Left cardiac atrium (tissue), 4 donors: ENCODE measurements around the gene ERP27. TPM values are rescaled to one million over a fixed set of nuclear protein-coding genes. Genes with fewer than 3 reads are reported as not detected.

Source experiments
- ATAC-seq, 2 donors: fragments of 200-7000 bp; cut with Tn5 transposase; one replicate each; pipeline ENCODE4 v1.9.1; 2020; ENCODE audit warnings: mild to moderate bottlenecking in 2 of 2, moderate library complexity in 2 of 2
- DNase-seq: peaks from one replicate; pipeline ENCODE4 v3.0.0-alpha.2; 2020
- intact Hi-C, 2 donors: fragments of 100-400 bp; cut with DNase I; formaldehyde crosslinking; loops; one replicate each; pipeline versions ENCODE4 v1.14.1 to v1.15.1; 2022 to 2023
- long read RNA-seq: library from polyadenylated mRNA; unstranded; transcript quantifications from one replicate; pipeline ENCODE4 v2.0.0, GENCODE V29; 2021
- total RNA-seq, 2 donors: library from RNA; stranded (reverse); fragmentation: NEBNext Ultra II Directional; extraction: Animal tissue kit (Norgen Biotek cat#: 25700); gene quantifications; one replicate each; pipeline ENCODE4 v1.2.1, GENCODE V29; 2021
- donor health status: DM: no; HTN: yes; CAD: no.
- donor health status: DM: no; HTN: yes; CAD: no; lungs with severe emphysema.
- donor health status: DM: yes; HTN: yes; CAD: no.
- donor health status: Dilated cardiomyopathy.

The ERP27 gene
- total RNA-seq, result under 1 TPM; 0.18 to 0.44 TPM
- long read RNA-seq, result 0 reads

- no peak for ATAC-seq
- DNase-seq, result no peak
- intact Hi-C loops, result no loop called here
Measured at GRCh38 chr12:14938301-14938700, at the start of gene ERP27. TSS of gene ERP27 (minus strand) at chr12:14938537. CDS start at chr12:14938508, 29 bp downstream.

- intact Hi-C loops, result no loop called here
- DNase-seq (no peak), ATAC-seq (no peak)
Measured at GRCh38 chr12:14988035-14988434, 49.7 kb upstream of the ERP27 start.

DNA sequence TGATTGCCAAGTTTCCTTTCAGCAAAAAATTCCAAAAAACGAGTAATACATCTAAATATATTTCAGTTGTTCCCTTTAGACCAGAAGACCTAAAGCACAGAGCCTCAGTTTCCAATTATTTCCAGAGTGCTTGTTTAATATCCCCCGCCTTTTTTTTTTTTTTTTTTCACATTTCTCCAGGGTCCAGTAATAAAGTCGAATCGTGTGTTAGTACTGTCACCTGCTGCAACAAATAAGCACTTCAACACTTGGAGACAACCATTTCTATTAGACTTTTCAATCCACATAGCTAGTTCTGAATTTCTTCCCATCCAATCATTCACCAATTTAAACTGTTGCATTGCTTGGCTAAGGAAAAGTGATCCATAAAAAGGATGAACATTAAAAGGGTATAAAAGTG is 48.1 kb upstream of the ERP27 start:
- no peak for DNase-seq
- intact Hi-C loops, result no loop called here
- ATAC-seq, result no peak

- ATAC-seq (no peak), DNase-seq (no peak)
- intact Hi-C loops, result no loop called here
Measured at GRCh38 chr12:14984766-14985285, 46.5 kb upstream of the ERP27 start.

DNA sequence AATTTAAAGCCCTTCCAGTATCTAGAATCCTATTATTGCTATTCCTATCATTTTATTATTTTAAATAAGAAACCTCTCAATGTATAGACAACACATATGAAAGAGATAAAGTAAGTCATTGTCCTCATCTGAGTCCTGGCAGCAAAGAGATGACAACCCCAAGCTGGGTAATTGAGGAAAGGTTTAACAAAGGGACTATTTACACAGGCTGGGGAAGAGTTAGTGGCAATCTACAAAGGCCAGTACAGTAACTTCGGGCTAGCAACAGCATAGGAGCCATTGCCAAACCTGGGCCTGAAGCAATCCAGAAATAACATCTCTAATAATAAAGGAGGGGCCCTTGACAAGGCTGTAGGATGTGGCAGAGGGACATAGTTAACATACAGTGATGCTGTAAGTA is 45.7 kb upstream of the ERP27 start:
- intact Hi-C loops, result no loop called here

GRCh38 chr12:14982991-14983390 is 44.7 kb upstream of the ERP27 start:
- ATAC-seq (no peak), DNase-seq (no peak)
- intact Hi-C loops, result no loop called here

More for the DNA sequence above, 45.7 kb upstream of the ERP27 start:
- no peak for DNase-seq
- no peak for ATAC-seq

- DNase-seq, result no peak
- ATAC-seq, result no peak
- intact Hi-C loops, result no loop called here
Measured at GRCh38 chr12:14982562-14982961, 44.2 kb upstream of the ERP27 start.

- ATAC-seq (peak in 1 of 2 donors; percentile 46), DNase-seq (no peak)
- intact Hi-C loops, result no loop called here
Measured at GRCh38 chr12:14981049-14981448, 42.7 kb upstream of the ERP27 start.

GRCh38 chr12:14979468-14979867 is 41.1 kb upstream of the ERP27 start:
- intact Hi-C loops, result no loop called here
- DNase-seq (no peak), ATAC-seq (no peak)

DNA sequence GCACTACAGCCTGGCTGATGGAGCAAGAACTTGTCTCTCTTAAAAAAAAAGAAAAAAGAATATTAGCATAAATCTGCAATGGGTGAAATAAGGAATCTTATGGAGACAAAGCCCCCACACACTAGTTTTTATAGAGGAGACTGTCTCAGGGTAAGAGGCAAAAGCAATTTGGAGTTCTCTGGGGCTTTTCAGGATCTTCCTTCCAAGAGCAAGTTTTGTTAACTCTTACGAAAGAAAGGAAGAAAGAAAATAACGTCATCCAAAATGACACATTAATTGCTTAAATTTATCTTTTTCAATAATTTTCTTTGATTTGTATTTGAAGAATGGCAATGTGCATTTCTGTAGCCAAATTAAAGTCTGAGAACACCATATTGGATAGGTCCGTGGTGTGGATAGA is 38.3 kb upstream of the ERP27 start:
- intact Hi-C loops, result no loop called here
- no peak for ATAC-seq
- no peak for DNase-seq

- DNase-seq (no peak), ATAC-seq (no peak)
- intact Hi-C loops, result no loop called here
Measured at GRCh38 chr12:14975457-14975856, 37.1 kb upstream of the ERP27 start.

DNA sequence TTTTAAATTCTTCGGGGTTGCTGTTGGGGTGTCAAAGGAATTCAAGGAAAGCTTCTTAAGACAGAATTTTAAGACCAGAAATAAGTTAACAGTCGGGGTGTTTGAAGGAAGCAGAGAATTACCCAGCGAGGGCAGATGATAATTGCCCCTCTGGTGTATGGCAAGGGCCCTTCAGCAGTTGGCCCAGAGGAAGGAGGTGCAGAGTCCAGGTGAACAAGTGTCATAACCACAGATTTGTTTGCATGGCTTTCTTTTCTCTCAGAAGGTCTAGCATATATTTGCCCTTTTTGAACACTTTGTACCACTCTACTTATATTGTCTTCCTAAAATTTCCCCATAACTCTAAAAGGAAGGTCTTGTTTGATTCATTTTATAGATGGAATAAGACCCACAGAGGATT is 36.3 kb upstream of the ERP27 start:
- intact Hi-C loops, result no loop called here
- DNase-seq (no peak), ATAC-seq (no peak)

- ATAC-seq (no peak), DNase-seq (no peak)
- intact Hi-C loops, result no loop called here
Measured at GRCh38 chr12:14972816-14973215, 34.5 kb upstream of the ERP27 start, which contains the start of gene PDE6H. TSS of gene PDE6H (plus strand) at chr12:14973042. CDS start at chr12:14978013, 4,971 bp downstream.

DNA sequence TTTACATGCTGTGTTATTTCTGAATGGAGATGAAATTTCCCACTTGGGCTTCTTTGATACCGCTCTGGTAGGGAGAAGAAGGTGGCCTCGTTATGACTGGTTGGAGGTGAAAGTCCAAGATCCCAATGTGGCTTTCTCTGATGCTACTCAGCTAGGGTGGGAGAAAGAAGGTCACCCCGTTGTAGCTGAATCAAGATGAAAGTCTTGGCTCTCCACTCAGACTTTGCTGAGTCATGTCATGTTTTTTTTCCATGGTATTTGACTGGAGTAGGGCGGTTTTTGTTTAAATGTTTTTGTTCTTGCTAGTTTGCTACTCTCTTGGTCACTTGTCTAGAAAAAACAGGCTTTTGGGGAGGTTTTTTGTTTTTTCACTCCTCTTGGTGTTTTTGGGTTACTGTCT is 32.1 kb upstream of the ERP27 start:
- no peak for DNase-seq
- intact Hi-C loops, result no loop called here
- no peak for ATAC-seq

- intact Hi-C loops, result no loop called here
- no peak for DNase-seq
- ATAC-seq, result no peak
Measured at GRCh38 chr12:14968478-14968877, 30.1 kb upstream of the ERP27 start.

DNA sequence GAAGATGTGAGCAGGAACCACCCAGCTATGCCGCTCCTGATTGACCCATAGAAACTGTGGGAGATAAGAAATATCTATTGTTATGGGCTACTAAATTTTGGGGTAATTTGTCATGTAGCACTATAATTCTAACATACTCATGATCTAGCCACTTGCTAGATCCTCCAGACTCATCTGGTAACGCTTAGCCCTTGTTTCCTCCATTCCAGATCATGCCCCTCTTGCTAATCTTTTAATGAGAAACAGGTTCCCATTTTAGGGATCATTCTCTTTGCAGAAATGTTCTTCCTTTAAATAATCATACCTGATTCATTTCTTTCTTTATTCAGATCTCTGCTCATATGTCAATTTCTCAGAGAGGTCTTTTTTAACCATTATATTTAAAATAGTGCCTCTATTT is 26.9 kb upstream of the ERP27 start:
- DNase-seq (no peak), ATAC-seq (no peak)
- intact Hi-C loops, result no loop called here

- DNase-seq (no peak), ATAC-seq (no peak)
- intact Hi-C loops, result no loop called here
Measured at GRCh38 chr12:14964406-14964805, 26.1 kb upstream of the ERP27 start.

DNA sequence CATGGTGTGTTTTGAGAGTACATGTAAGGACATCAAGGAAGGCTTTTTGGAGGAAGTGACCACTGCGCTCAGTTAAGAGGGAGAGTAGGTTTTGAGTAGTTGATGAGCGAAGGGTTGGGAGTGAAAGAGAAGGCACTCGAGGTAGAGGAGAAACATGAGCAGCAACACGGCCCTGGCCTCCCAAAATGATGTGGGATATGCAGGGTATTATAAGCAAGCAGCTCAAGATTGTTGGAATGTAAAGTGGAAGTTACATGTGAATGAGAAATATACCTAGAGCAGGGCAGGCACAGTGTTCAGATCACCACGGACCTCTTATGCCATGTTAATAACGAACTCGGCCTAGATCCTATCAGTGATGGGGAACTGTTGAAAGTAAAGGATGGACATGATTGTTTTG is 25.2 kb upstream of the ERP27 start:
- intact Hi-C loops, result no loop called here
- no peak for DNase-seq
- no peak for ATAC-seq

GRCh38 chr12:14962797-14963196 is 24.5 kb upstream of the ERP27 start:
- intact Hi-C loops, result no loop called here
- ATAC-seq (no peak), DNase-seq (no peak)

DNA sequence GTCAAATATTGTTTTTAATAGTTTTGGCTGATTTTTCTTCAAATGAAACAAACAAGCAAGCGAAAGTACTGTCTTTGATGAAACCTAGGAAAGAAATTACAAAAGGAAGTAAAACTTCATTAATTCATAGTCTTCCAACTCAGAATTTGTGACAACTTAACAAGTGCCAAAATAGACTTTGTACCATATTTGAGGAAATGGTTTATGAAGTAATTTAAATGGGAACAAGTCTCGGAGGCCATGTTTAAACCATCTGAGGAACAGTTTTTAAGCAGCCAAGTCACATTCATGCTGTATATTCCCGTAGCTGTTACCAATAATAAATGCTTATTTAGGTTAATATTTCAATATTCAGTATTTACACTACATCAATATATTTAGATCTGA is 23.8 kb upstream of the ERP27 start:
- intact Hi-C loops, result no loop called here
- ATAC-seq (no peak), DNase-seq (no peak)

GRCh38 chr12:14961466-14962152 is 23.3 kb upstream of the ERP27 start, which contains the start of gene ARHGDIB:
TSS of gene ARHGDIB (minus strand) at chr12:14961601. CDS start at chr12:14950712, 10,889 bp downstream.
- ATAC-seq (peak; percentile 78 to 79), DNase-seq (peak; percentile 47)
- intact Hi-C loops, result no loop called here
